Measurements from ENCODE around the gene ADAM19. TPM values are rescaled to one million over a fixed set of nuclear protein-coding genes. Genes with fewer than 3 reads are reported as not detected.

The ADAM19 gene
- total RNA-seq, 1 donor from 2014 or later, result 4.9 TPM

GRCh38 chr5:157510682-157511081 is 64.9 kb downstream of the ADAM19 start:
- TF ChIP-seq CTCF (IDR thresholded peaks at IDR 0.05) (no peak), POLR2A (IDR thresholded peaks at IDR 0.05) (no peak), POLR2AphosphoS5 (IDR thresholded peaks at IDR 0.05; ENCODE audit: insufficient read depth in 1 of 2, low read depth in 1 of 2) (no peak)
- H3K36me3 ChIP-seq, result no peaks in the 10 kb centered on the region
- H3K4me3 ChIP-seq, result no peak overlapping the region
- peaks cover 34% of the 10 kb centered on the region for H3K4me1 ChIP-seq
- H3K27ac ChIP-seq, result peak overlapping the region; percentile 80
- intact Hi-C loops (cut with DNase I), result loop anchor here (5.0 kb wide), 1 partner anchor 67 kb away; the partner anchor contains the start of gene ADAM19
- no peak for DNase-seq (ENCODE audit: extremely low spot score in 2 of 2)
- H3K9me3 ChIP-seq, result no peaks in the 10 kb centered on the region
- H3K27me3 ChIP-seq, result no peaks in the 10 kb centered on the region

- no peaks in the 10 kb centered on the region for H3K9me3 ChIP-seq
- intact Hi-C loops (cut with DNase I), result no loop called here
- H3K4me3 ChIP-seq, result no peak overlapping the region
- H3K4me1 ChIP-seq, result peaks cover 28% of the 10 kb centered on the region
- no peak for DNase-seq (ENCODE audit: extremely low spot score in 2 of 2)
- no peaks in the 10 kb centered on the region for H3K27me3 ChIP-seq
- no peak overlapping the region for H3K27ac ChIP-seq
- no peaks in the 10 kb centered on the region for H3K36me3 ChIP-seq
- no peak for TF ChIP-seq POLR2AphosphoS5 (IDR thresholded peaks at IDR 0.05; ENCODE audit: insufficient read depth in 1 of 2, low read depth in 1 of 2)
- no peak for TF ChIP-seq CTCF (IDR thresholded peaks at IDR 0.05)
- no peak for TF ChIP-seq POLR2A (IDR thresholded peaks at IDR 0.05)
Observed at GRCh38 chr5:157509587-157509986, 66.0 kb downstream of the ADAM19 start.

GRCh38 chr5:157509093-157509492 is 66.5 kb downstream of the ADAM19 start:
- Histone ChIP-seq H3K4me1 (peaks cover 28% of the 10 kb centered on the region), H3K27me3 (no peaks in the 10 kb centered on the region), H3K4me3 (no peak overlapping the region), H3K36me3 (no peaks in the 10 kb centered on the region), H3K9me3 (no peaks in the 10 kb centered on the region), H3K27ac (no peak overlapping the region)
- DNase-seq (ENCODE audit: extremely low spot score in 2 of 2), result no peak
- TF ChIP-seq CTCF (IDR thresholded peaks at IDR 0.05) (no peak), POLR2A (IDR thresholded peaks at IDR 0.05) (no peak), POLR2AphosphoS5 (IDR thresholded peaks at IDR 0.05; ENCODE audit: insufficient read depth in 1 of 2, low read depth in 1 of 2) (no peak)
- intact Hi-C loops (cut with DNase I), result no loop called here

GRCh38 chr5:157506981-157507780 is 68.4 kb downstream of the ADAM19 start:
- intact Hi-C loops (cut with DNase I), result no loop called here
- DNase-seq (ENCODE audit: extremely low spot score in 2 of 2), result no peak
- Histone ChIP-seq H3K4me1 (peaks cover 19% of the 10 kb centered on the region), H3K36me3 (no peaks in the 10 kb centered on the region), H3K9me3 (no peaks in the 10 kb centered on the region), H3K4me3 (no peak overlapping the region), H3K27me3 (no peaks in the 10 kb centered on the region), H3K27ac (no peak overlapping the region)
- TF ChIP-seq POLR2A (IDR thresholded peaks at IDR 0.05), result no peak
- TF ChIP-seq POLR2AphosphoS5 (IDR thresholded peaks at IDR 0.05; ENCODE audit: insufficient read depth in 1 of 2, low read depth in 1 of 2), result no peak
- TF ChIP-seq CTCF (IDR thresholded peaks at IDR 0.05), result no peak

- H3K27ac ChIP-seq, result no peak overlapping the region
- intact Hi-C loops (cut with DNase I), result no loop called here
- no peak overlapping the region for H3K4me3 ChIP-seq
- H3K4me1 ChIP-seq, result peaks cover 8% of the 10 kb centered on the region
- no peak for DNase-seq (ENCODE audit: extremely low spot score in 2 of 2)
- TF ChIP-seq CTCF (IDR thresholded peaks at IDR 0.05), result no peak
- TF ChIP-seq POLR2A (IDR thresholded peaks at IDR 0.05), result no peak
- no peak for TF ChIP-seq POLR2AphosphoS5 (IDR thresholded peaks at IDR 0.05; ENCODE audit: insufficient read depth in 1 of 2, low read depth in 1 of 2)
- no peaks in the 10 kb centered on the region for H3K9me3 ChIP-seq
- no peaks in the 10 kb centered on the region for H3K27me3 ChIP-seq
- no peaks in the 10 kb centered on the region for H3K36me3 ChIP-seq
Observed at GRCh38 chr5:157506066-157506590, 69.4 kb downstream of the ADAM19 start.
